HUES48 (cell line): ENCODE data around the gene ZBTB21.

ENCODE experiments used
- H3K27ac ChIP-seq: one replicate; pipeline ENCODE4 v1.7.0; 2013; ENCODE audit warnings: low read depth, low read length, inconsistent platforms
- H3K27me3 ChIP-seq: 2 replicates; pipeline ENCODE4 v1.6.1; 2013; ENCODE audit warnings: mild to moderate bottlenecking, low read length; ENCODE audit not compliant: control insufficient read depth, insufficient read depth
- H3K36me3 ChIP-seq: 2 replicates; pipeline ENCODE4 v1.6.1; 2013; ENCODE audit warnings: low read length; ENCODE audit not compliant: control insufficient read depth, insufficient read depth
- H3K4me1 ChIP-seq: 2 replicates; pipeline ENCODE4 v1.6.1; 2013; ENCODE audit warnings: mild to moderate bottlenecking, low read length; ENCODE audit not compliant: control insufficient read depth, insufficient read depth
- H3K4me3 ChIP-seq: 2 replicates; pipeline ENCODE4 v1.5.1; 2013; ENCODE audit warnings: mild to moderate bottlenecking, low read depth, low read length
- H3K9ac ChIP-seq: 2 replicates; pipeline ENCODE4 v1.6.1; 2013; ENCODE audit warnings: mild to moderate bottlenecking, low read depth, low read length, moderate library complexity
- H3K9me3 ChIP-seq: 2 replicates; pipeline ENCODE4 v1.6.1; 2013; ENCODE audit warnings: low read length; ENCODE audit not compliant: control insufficient read depth, insufficient read depth

Gene ZBTB21

GRCh38 chr21:42009831-42010506 is at the start of gene ZBTB21:
ZBTB21 (minus strand) TSS chr21:42010360; CDS start chr21:41994095, 16,265 bp downstream.
- H3K9me3 ChIP-seq, result no peaks in the 10 kb centered on the region
- H3K9ac ChIP-seq, result peak within 1 kb of the TSS; percentile 88
- peak within 1 kb of the TSS; percentile 98 for H3K4me3 ChIP-seq
- peaks cover 6% of the 10 kb centered on the region for H3K4me1 ChIP-seq
- peaks cover 6% of the 10 kb centered on the region; the same call in 1 of the 2 replicates for H3K36me3 ChIP-seq
- peak within 1 kb of the TSS; percentile 97 for H3K27ac ChIP-seq
- peaks cover 25% of the 10 kb centered on the region for H3K27me3 ChIP-seq

DNA sequence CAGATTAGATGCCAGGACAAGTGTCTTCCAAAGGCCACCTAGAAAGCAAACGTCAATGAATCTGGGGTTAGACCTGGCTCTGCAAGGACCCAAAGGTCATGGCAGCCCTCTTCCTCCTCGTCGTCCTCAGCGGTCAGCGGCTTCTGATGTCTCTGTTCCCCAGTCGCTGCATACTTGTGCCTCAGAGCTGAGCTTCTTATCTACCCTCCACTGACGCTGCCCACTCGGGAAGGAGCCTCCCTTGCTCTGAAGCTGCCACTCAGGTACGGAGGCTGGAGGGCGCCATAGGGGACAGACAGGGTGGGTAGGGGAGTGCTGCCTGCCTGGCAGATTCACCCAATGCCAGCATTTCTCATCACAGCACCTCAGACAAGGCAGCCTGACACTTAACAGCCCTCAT is 49.6 kb upstream of the ZBTB21 start:
- Histone ChIP-seq H3K4me3 (no peak overlapping the region), H3K4me1 (peaks cover 24% of the 10 kb centered on the region), H3K36me3 (no peaks in the 10 kb centered on the region), H3K27me3 (no peaks in the 10 kb centered on the region), H3K9ac (no peak overlapping the region), H3K27ac (no peak overlapping the region), H3K9me3 (no peaks in the 10 kb centered on the region)

- Histone ChIP-seq H3K27ac (no peak overlapping the region), H3K9me3 (no peaks in the 10 kb centered on the region), H3K4me3 (no peak overlapping the region), H3K4me1 (peaks cover 22% of the 10 kb centered on the region), H3K9ac (no peak overlapping the region), H3K27me3 (no peaks in the 10 kb centered on the region), H3K36me3 (no peaks in the 10 kb centered on the region)
Measured at GRCh38 chr21:42059141-42059540, 49.0 kb upstream of the ZBTB21 start.

DNA sequence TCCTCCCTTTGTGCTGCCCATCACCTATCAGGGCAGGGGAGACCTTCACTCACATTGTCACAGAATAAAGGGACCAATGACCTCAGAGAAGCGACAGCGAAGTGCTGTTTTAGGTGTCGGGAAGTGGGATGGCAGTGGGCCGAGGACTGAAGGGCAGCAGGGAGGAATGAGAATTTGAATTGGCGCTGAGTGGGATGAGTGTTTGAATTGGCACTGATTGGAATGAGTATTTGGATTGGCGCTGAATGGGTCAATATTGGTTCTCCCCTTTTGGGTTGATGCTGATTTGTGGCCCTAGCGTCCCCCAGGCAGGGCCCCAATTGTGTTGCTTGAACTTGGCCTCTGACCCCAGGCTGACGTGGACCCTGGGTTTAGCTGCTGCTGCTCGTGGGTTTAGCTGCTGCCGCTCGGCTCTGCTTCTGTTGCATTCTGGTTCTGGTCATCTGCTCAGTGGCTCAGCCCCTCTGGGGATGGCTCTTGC is 48.5 kb upstream of the ZBTB21 start:
- no peaks in the 10 kb centered on the region for H3K9me3 ChIP-seq
- H3K4me3 ChIP-seq, result no peak overlapping the region
- no peak overlapping the region for H3K9ac ChIP-seq
- no peaks in the 10 kb centered on the region for H3K36me3 ChIP-seq
- H3K27ac ChIP-seq, result no peak overlapping the region
- H3K4me1 ChIP-seq, result peaks cover 20% of the 10 kb centered on the region
- H3K27me3 ChIP-seq, result no peaks in the 10 kb centered on the region

DNA sequence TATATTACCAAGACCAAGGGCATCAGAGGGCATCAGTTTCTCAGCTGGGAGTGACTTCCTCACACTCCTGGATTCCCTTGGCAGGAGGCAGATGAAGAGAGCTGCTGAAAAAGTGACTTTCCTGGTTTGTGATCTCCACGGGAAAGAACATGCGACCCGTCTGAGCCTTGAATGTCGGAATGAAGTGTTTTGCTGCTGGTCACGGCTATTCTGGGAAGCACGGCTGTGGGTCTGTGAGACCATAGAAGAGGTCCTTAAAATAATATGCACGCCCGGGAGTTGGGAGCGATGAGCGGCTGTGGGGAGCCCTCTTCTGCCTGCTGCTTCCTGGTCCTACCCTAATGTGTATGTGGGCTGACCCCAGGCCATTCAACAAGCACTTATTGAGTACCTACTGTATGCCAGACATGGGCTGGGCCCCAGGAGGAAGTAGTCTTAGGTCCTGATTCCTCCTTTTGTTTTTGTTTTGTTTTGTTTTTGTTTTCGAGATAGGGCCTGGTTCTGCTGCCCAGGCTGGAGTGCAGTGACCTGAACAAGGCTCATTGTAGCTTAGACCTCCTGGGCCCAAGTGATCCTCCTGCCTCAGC is 47.8 kb upstream of the ZBTB21 start:
- H3K27ac ChIP-seq, result no peak overlapping the region

DNA sequence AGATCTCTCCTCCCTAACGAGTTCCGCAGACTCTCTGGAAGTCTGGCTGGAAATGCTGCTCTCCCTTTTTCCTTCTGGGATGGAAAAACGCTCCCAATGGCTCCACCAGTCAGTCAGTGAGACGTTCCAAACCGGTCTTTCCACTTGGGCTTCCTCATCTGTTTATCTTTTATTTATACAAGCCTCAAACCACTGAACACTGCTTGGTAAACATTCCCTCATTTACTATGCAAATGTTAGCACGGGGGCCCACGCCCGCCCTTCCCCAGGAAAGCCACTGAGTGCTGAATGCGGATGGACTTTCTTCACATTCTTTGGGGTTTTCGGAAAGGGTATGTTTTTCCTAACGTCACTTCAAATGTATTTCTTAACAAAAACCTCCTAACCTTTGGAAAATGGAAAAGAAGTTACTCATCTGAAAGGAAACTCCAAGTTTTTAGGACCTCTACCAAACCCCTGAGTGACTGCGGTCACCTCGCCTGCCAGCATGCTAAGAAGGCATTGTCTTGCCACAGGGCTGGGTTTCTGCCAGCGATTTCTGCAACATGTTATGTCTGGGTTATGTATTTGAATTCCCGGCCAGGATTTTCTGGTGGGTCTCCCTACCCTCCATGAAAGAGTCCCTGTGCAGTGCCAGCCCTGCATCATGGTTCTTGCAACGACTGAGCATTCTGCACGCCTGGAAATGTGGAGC is 47.0 kb upstream of the ZBTB21 start:
- Histone ChIP-seq H3K27ac (no peak overlapping the region), H3K36me3 (no peaks in the 10 kb centered on the region), H3K9me3 (no peaks in the 10 kb centered on the region), H3K27me3 (no peaks in the 10 kb centered on the region), H3K4me3 (no peak overlapping the region), H3K9ac (no peak overlapping the region), H3K4me1 (peaks cover 15% of the 10 kb centered on the region)

More for the DNA sequence above, 47.8 kb upstream of the ZBTB21 start:
- no peaks in the 10 kb centered on the region for H3K36me3 ChIP-seq
- no peak overlapping the region for H3K4me3 ChIP-seq
- no peak overlapping the region for H3K9ac ChIP-seq
- H3K27me3 ChIP-seq, result no peaks in the 10 kb centered on the region
- H3K9me3 ChIP-seq, result no peaks in the 10 kb centered on the region
- peaks cover 18% of the 10 kb centered on the region for H3K4me1 ChIP-seq

DNA sequence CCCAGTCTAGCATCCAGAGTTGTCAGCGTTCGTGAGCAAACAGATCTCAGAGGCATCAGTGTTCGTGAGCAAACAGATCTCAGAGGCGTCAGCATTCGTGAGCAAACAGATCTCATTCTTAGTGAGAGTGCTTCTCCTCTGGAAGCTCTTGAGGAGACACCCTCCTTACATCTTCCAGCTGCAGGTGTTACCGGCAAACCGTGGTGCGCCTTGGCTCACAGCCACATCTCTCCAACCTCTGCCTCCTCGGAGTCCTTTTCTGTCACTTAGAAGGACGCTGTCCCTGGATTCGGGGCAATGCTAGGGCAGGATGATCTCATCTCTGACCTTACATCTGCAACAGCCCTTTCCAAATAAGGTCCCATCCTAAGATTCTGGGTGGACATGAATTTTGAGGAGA is 46.3 kb upstream of the ZBTB21 start:
- no peaks in the 10 kb centered on the region for H3K36me3 ChIP-seq
- H3K4me1 ChIP-seq, result peaks cover 15% of the 10 kb centered on the region
- no peak overlapping the region for H3K4me3 ChIP-seq
- no peaks in the 10 kb centered on the region for H3K27me3 ChIP-seq
- no peak overlapping the region for H3K27ac ChIP-seq
- no peaks in the 10 kb centered on the region for H3K9me3 ChIP-seq
- no peak overlapping the region for H3K9ac ChIP-seq

DNA sequence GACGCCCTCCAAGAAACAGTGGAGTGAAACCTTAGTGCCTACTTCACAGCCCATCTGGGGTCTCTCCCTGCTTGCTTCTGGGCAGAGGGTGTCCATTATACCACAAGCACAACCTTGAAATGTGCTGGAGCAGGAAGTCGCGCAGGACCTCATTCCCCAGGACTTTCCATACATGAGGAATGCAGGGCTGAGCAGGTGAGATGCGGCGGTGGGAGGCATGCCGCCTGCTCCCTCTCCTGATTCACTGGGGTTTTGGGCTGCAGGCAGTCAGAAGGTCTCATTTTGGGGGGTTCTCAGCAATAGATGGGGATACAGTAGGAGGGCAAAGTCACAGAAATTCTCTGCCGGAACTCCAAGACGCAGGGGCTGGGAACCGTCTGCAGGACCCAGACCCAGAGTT is 45.3 kb upstream of the ZBTB21 start:
- no peaks in the 10 kb centered on the region for H3K27me3 ChIP-seq
- H3K4me3 ChIP-seq, result no peak overlapping the region
- H3K4me1 ChIP-seq, result peaks cover 15% of the 10 kb centered on the region
- H3K9ac ChIP-seq, result no peak overlapping the region
- no peaks in the 10 kb centered on the region for H3K36me3 ChIP-seq
- H3K9me3 ChIP-seq, result no peaks in the 10 kb centered on the region
- H3K27ac ChIP-seq, result no peak overlapping the region

DNA sequence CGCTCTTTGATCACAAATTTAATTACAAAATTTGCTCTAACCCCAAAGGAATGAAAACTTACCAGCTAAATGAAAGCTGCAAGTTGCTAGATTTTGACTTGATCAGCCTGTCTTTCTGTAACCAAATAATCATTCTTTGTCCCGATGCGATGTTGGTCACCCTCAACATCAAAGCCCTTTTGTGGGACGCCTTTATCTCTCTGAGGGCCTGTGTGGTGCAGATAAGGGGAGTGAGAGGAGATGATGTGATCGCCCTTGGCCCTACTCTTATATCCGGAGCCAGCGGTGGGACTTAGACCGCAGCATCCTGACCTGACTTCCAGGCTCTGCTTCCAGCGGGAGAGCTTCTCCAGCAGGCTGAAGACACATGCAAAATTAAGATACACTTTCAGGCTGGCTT is 41.6 kb upstream of the ZBTB21 start:
- Histone ChIP-seq H3K27ac (no peak overlapping the region), H3K9me3 (no peaks in the 10 kb centered on the region), H3K36me3 (no peaks in the 10 kb centered on the region), H3K9ac (no peak overlapping the region), H3K4me1 (peaks cover 5% of the 10 kb centered on the region), H3K4me3 (no peak overlapping the region), H3K27me3 (no peaks in the 10 kb centered on the region)

GRCh38 chr21:42049578-42050430 is 39.6 kb upstream of the ZBTB21 start:
- no peak overlapping the region for H3K9ac ChIP-seq
- H3K4me1 ChIP-seq, result no peaks in the 10 kb centered on the region
- H3K9me3 ChIP-seq, result no peaks in the 10 kb centered on the region
- H3K4me3 ChIP-seq, result no peak overlapping the region
- no peaks in the 10 kb centered on the region for H3K27me3 ChIP-seq
- H3K36me3 ChIP-seq, result no peaks in the 10 kb centered on the region
- no peak overlapping the region for H3K27ac ChIP-seq
